ENCODE measurements around the gene ARHGAP19. TPM values are rescaled to one million over a fixed set of nuclear protein-coding genes. Genes with fewer than 3 reads are reported as not detected.
A peak's percentile ranks its signal among the peaks of the same experiment; 100 is the strongest.

Gene ARHGAP19
- total and polyA plus RNA-seq, 4 donors = 1.8 to 12.8 (median 9.2) TPM

- intact Hi-C loops (cut with DNase I) = no loop called here
- H3K36me3 ChIP-seq (ENCODE audit: control insufficient read depth in 1 of 2, insufficient read depth in 2 of 2, low read length in 1 of 2) = no peaks in the 10 kb centered on the region
- DNase-seq (peak in 1 of 2 donors; percentile 45), ATAC-seq (ENCODE audit: low FRiP score) (no peak)
- no peak overlapping the region for H3K4me3 ChIP-seq (ENCODE audit: low read length in 2 of 2)
- H3K9me3 ChIP-seq (ENCODE audit: control insufficient read depth, low read length) = no peaks in the 10 kb centered on the region
- H3K27ac ChIP-seq (ENCODE audit: low read depth in 1 of 2, low read length in 2 of 2) = no peak overlapping the region
- no peaks in the 10 kb centered on the region for H3K27me3 ChIP-seq (ENCODE audit: control insufficient read depth in 1 of 2, insufficient read depth in 2 of 2, low read length in 1 of 2)
- no peaks in the 10 kb centered on the region for H3K4me1 ChIP-seq (ENCODE audit: control insufficient read depth in 1 of 2, insufficient read depth in 2 of 2, low read length in 2 of 2)
- 86 to 87% methylated on average over 14 of the region's 14 CpGs for WGBS, 2 donors
These were observed 87.4 kb downstream of the ARHGAP19 start for GRCh38 chr10:97204826-97205679.

GRCh38 chr10:97203220-97203619 lies 89.2 kb downstream of the ARHGAP19 start:
- ATAC-seq (ENCODE audit: low FRiP score) (no peak), DNase-seq (no peak)
- H3K27ac ChIP-seq (ENCODE audit: low read depth in 1 of 2, low read length in 2 of 2) = no peak overlapping the region
- H3K27me3 ChIP-seq (ENCODE audit: control insufficient read depth in 1 of 2, insufficient read depth in 2 of 2, low read length in 1 of 2) = peaks cover 0 to 2% of the 10 kb centered on the region in 2 donors
- intact Hi-C loops (cut with DNase I) = no loop called here
- no peaks in the 10 kb centered on the region for H3K4me1 ChIP-seq (ENCODE audit: control insufficient read depth in 1 of 2, insufficient read depth in 2 of 2, low read length in 2 of 2)
- no peak overlapping the region for H3K4me3 ChIP-seq (ENCODE audit: low read length in 2 of 2)
- no peaks in the 10 kb centered on the region for H3K36me3 ChIP-seq (ENCODE audit: control insufficient read depth in 1 of 2, insufficient read depth in 2 of 2, low read length in 1 of 2)
- no peaks in the 10 kb centered on the region for H3K9me3 ChIP-seq (ENCODE audit: control insufficient read depth, low read length)
- 83 to 84% methylated on average over 7 of the region's 7 CpGs for WGBS, 2 donors

- intact Hi-C loops (cut with DNase I) = no loop called here
- Histone ChIP-seq H3K27ac (ENCODE audit: low read depth in 1 of 2, low read length in 2 of 2) (no peak overlapping the region), H3K4me3 (ENCODE audit: low read length in 2 of 2) (no peak overlapping the region), H3K9me3 (ENCODE audit: control insufficient read depth, low read length) (no peaks in the 10 kb centered on the region), H3K27me3 (ENCODE audit: control insufficient read depth in 1 of 2, insufficient read depth in 2 of 2, low read length in 1 of 2) (peaks cover 0 to 2% of the 10 kb centered on the region in 2 donors), H3K36me3 (ENCODE audit: control insufficient read depth in 1 of 2, insufficient read depth in 2 of 2, low read length in 1 of 2) (no peaks in the 10 kb centered on the region), H3K4me1 (ENCODE audit: control insufficient read depth in 1 of 2, insufficient read depth in 2 of 2, low read length in 2 of 2) (no peaks in the 10 kb centered on the region)
- no peak for DNase-seq
- WGBS, 2 donors = 67 to 73% methylated on average over 6 of the region's 6 CpGs
- no peak for ATAC-seq (ENCODE audit: low FRiP score)
These were observed 91.8 kb downstream of the ARHGAP19 start for GRCh38 chr10:97200616-97201015.

- intact Hi-C loops (cut with DNase I) = no loop called here
- no peak for DNase-seq
- no peaks in the 10 kb centered on the region for H3K4me1 ChIP-seq (ENCODE audit: control insufficient read depth in 1 of 2, insufficient read depth in 2 of 2, low read length in 2 of 2)
- WGBS, 2 donors = 51 to 60% methylated on average over 3 of the region's 3 CpGs
- no peak for ATAC-seq (ENCODE audit: low FRiP score)
- H3K9me3 ChIP-seq (ENCODE audit: control insufficient read depth, low read length) = no peaks in the 10 kb centered on the region
- H3K4me3 ChIP-seq (ENCODE audit: low read length in 2 of 2) = no peak overlapping the region
- H3K27ac ChIP-seq (ENCODE audit: low read depth in 1 of 2, low read length in 2 of 2) = no peak overlapping the region
- H3K36me3 ChIP-seq (ENCODE audit: control insufficient read depth in 1 of 2, insufficient read depth in 2 of 2, low read length in 1 of 2) = no peaks in the 10 kb centered on the region
- peaks cover 0 to 2% of the 10 kb centered on the region in 2 donors for H3K27me3 ChIP-seq (ENCODE audit: control insufficient read depth in 1 of 2, insufficient read depth in 2 of 2, low read length in 1 of 2)
These were observed 93.3 kb downstream of the ARHGAP19 start for GRCh38 chr10:97199152-97199551.

- intact Hi-C loops (cut with DNase I) = no loop called here
- DNase-seq (peak in 1 of 2 donors; percentile 16), ATAC-seq (ENCODE audit: low FRiP score) (no peak)
- 47 to 55% methylated on average over 7 of the region's 7 CpGs for WGBS, 2 donors
- no peak overlapping the region for H3K4me3 ChIP-seq (ENCODE audit: low read length in 2 of 2)
- peaks cover 0 to 2% of the 10 kb centered on the region in 2 donors for H3K27me3 ChIP-seq (ENCODE audit: control insufficient read depth in 1 of 2, insufficient read depth in 2 of 2, low read length in 1 of 2)
- H3K9me3 ChIP-seq (ENCODE audit: control insufficient read depth, low read length) = no peaks in the 10 kb centered on the region
- no peaks in the 10 kb centered on the region for H3K36me3 ChIP-seq (ENCODE audit: control insufficient read depth in 1 of 2, insufficient read depth in 2 of 2, low read length in 1 of 2)
- no peak overlapping the region for H3K27ac ChIP-seq (ENCODE audit: low read depth in 1 of 2, low read length in 2 of 2)
- no peaks in the 10 kb centered on the region for H3K4me1 ChIP-seq (ENCODE audit: control insufficient read depth in 1 of 2, insufficient read depth in 2 of 2, low read length in 2 of 2)
These were observed 95.4 kb downstream of the ARHGAP19 start for GRCh38 chr10:97197030-97197500.

GRCh38 chr10:97196223-97197029 lies 96.0 kb downstream of the ARHGAP19 start:
- DNase-seq (peak in 1 of 2 donors; percentile 82), ATAC-seq (ENCODE audit: low FRiP score) (peak; percentile 72)
- no peak overlapping the region for H3K4me3 ChIP-seq (ENCODE audit: low read length in 2 of 2)
- intact Hi-C loops (cut with DNase I) = no loop called here
- 4% methylated on average over 55 to 56 of the region's 56 CpGs for WGBS, 2 donors
- H3K27ac ChIP-seq (ENCODE audit: low read depth in 1 of 2, low read length in 2 of 2) = no peak overlapping the region
- no peaks in the 10 kb centered on the region for H3K36me3 ChIP-seq (ENCODE audit: control insufficient read depth in 1 of 2, insufficient read depth in 2 of 2, low read length in 1 of 2)
- no peaks in the 10 kb centered on the region for H3K4me1 ChIP-seq (ENCODE audit: control insufficient read depth in 1 of 2, insufficient read depth in 2 of 2, low read length in 2 of 2)
- H3K9me3 ChIP-seq (ENCODE audit: control insufficient read depth, low read length) = no peaks in the 10 kb centered on the region
- H3K27me3 ChIP-seq (ENCODE audit: control insufficient read depth in 1 of 2, insufficient read depth in 2 of 2, low read length in 1 of 2) = peaks cover 0 to 2% of the 10 kb centered on the region in 2 donors

- no peak overlapping the region for H3K27ac ChIP-seq (ENCODE audit: low read depth in 1 of 2, low read length in 2 of 2)
These were observed 96.7 kb downstream of the ARHGAP19 start for GRCh38 chr10:97195706-97196222.

GRCh38 chr10:97192952-97193435 lies 99.4 kb downstream of the ARHGAP19 start:
- no peaks in the 10 kb centered on the region for H3K9me3 ChIP-seq (ENCODE audit: control insufficient read depth, low read length)
- WGBS, 2 donors = 89 to 91% methylated on average over 5 of the region's 5 CpGs
- no peak overlapping the region for H3K27ac ChIP-seq (ENCODE audit: low read depth in 1 of 2, low read length in 2 of 2)
- H3K4me1 ChIP-seq (ENCODE audit: control insufficient read depth in 1 of 2, insufficient read depth in 2 of 2, low read length in 2 of 2) = no peaks in the 10 kb centered on the region
- peaks cover 0 to 4% of the 10 kb centered on the region in 2 donors for H3K27me3 ChIP-seq (ENCODE audit: control insufficient read depth in 1 of 2, insufficient read depth in 2 of 2, low read length in 1 of 2)
- ATAC-seq (ENCODE audit: low FRiP score) = no peak
- no peaks in the 10 kb centered on the region for H3K36me3 ChIP-seq (ENCODE audit: control insufficient read depth in 1 of 2, insufficient read depth in 2 of 2, low read length in 1 of 2)
- H3K4me3 ChIP-seq (ENCODE audit: low read length in 2 of 2) = no peak overlapping the region
- intact Hi-C loops (cut with DNase I) = no loop called here
- DNase-seq = peak in 1 of 2 donors; percentile 9

More at GRCh38 chr10:97195706-97196222, 96.7 kb downstream of the ARHGAP19 start:
- no peaks in the 10 kb centered on the region for H3K9me3 ChIP-seq (ENCODE audit: control insufficient read depth, low read length)
- H3K4me3 ChIP-seq (ENCODE audit: low read length in 2 of 2) = no peak overlapping the region
- intact Hi-C loops (cut with DNase I) = no loop called here
- H3K36me3 ChIP-seq (ENCODE audit: control insufficient read depth in 1 of 2, insufficient read depth in 2 of 2, low read length in 1 of 2) = no peaks in the 10 kb centered on the region
- 16 to 17% methylated on average over 11 of the region's 11 CpGs for WGBS, 2 donors
- DNase-seq = no peak
- no peak for ATAC-seq (ENCODE audit: low FRiP score)
- no peaks in the 10 kb centered on the region for H3K4me1 ChIP-seq (ENCODE audit: control insufficient read depth in 1 of 2, insufficient read depth in 2 of 2, low read length in 2 of 2)
- peaks cover 0 to 2% of the 10 kb centered on the region in 2 donors for H3K27me3 ChIP-seq (ENCODE audit: control insufficient read depth in 1 of 2, insufficient read depth in 2 of 2, low read length in 1 of 2)

Measured in aorta (tissue), 5 donors.